NT2/D1 (cell line): Measurements from ENCODE around the gene MTHFSD.
A peak's percentile ranks its signal among the peaks of the same experiment; 100 is the strongest.

ENCODE experiments used
- DNase-seq: peaks from one replicate; pipeline ENCODE4 v3.0.0-alpha.2; 2011; ENCODE audit warnings: low read depth, low spot score
- H3K27me3 ChIP-seq: 2 replicates; pipeline ENCODE4 v1.6.0; 2011; ENCODE audit warnings: mild to moderate bottlenecking; ENCODE audit not compliant: insufficient read length, insufficient read depth
- H3K36me3 ChIP-seq: 2 replicates; pipeline ENCODE4 v1.6.1; 2011; ENCODE audit warnings: mild to moderate bottlenecking, low read length, mixed read lengths; ENCODE audit not compliant: insufficient read depth, insufficient read length
- H3K4me1 ChIP-seq: 2 replicates; pipeline ENCODE4 v1.5.1; 2011; ENCODE audit not compliant: insufficient read depth, insufficient read length
- H3K4me3 ChIP-seq: 2 replicates; pipeline ENCODE4 v1.5.1; 2011; ENCODE audit warnings: low read depth; ENCODE audit not compliant: insufficient read length
- H3K9ac ChIP-seq: 2 replicates; pipeline ENCODE4 v1.6.0; 2011; ENCODE audit warnings: low read depth; ENCODE audit not compliant: insufficient read length
- H3K9me3 ChIP-seq: 2 replicates; pipeline ENCODE4 v1.5.1; 2011; ENCODE audit warnings: mild to moderate bottlenecking, low read length; ENCODE audit not compliant: insufficient read depth
- SUZ12 ChIP-seq: IDR thresholded peaks from 2 replicates; pipeline ENCODE4 v1.6.1; 2011; ENCODE audit not compliant: insufficient read length, insufficient read depth; ENCODE audit errors: extremely low read depth
- YY1 ChIP-seq: IDR thresholded peaks from 2 replicates; pipeline ENCODE4 v1.6.1; 2011; ENCODE audit not compliant: insufficient read length, insufficient read depth
- ZNF274 ChIP-seq: IDR thresholded peaks from 2 replicates; pipeline ENCODE4 v1.6.1; 2011; ENCODE audit warnings: mild to moderate bottlenecking, low read depth, low read length

The MTHFSD gene

GRCh38 chr16:86498671-86499439 lies 56.2 kb downstream of the MTHFSD start:
- H3K4me3 ChIP-seq: peak overlapping the region; percentile 12
- DNase-seq: no peak
- TF ChIP-seq SUZ12 (peak; percentile 99), ZNF274 (no peak), YY1 (no peak)

GRCh38 chr16:86498155-86498670 lies 56.8 kb downstream of the MTHFSD start:
- peak overlapping the region; percentile 51 for H3K9ac ChIP-seq
- TF ChIP-seq YY1 (no peak), SUZ12 (peak; percentile 94), ZNF274 (no peak)
- H3K9me3 ChIP-seq: no peaks in the 10 kb centered on the region
- no peak for DNase-seq
- peak overlapping the region; percentile 12 for H3K4me3 ChIP-seq
- H3K27me3 ChIP-seq: peaks cover 98% of the 10 kb centered on the region
- H3K4me1 ChIP-seq: peaks cover 5% of the 10 kb centered on the region
- no peaks in the 10 kb centered on the region for H3K36me3 ChIP-seq

More at GRCh38 chr16:86498671-86499439, 56.2 kb downstream of the MTHFSD start:
- Histone ChIP-seq H3K36me3 (no peaks in the 10 kb centered on the region), H3K27me3 (peaks cover 98% of the 10 kb centered on the region), H3K4me1 (peaks cover 5% of the 10 kb centered on the region), H3K9me3 (no peaks in the 10 kb centered on the region), H3K9ac (peak overlapping the region; percentile 51)

DNA sequence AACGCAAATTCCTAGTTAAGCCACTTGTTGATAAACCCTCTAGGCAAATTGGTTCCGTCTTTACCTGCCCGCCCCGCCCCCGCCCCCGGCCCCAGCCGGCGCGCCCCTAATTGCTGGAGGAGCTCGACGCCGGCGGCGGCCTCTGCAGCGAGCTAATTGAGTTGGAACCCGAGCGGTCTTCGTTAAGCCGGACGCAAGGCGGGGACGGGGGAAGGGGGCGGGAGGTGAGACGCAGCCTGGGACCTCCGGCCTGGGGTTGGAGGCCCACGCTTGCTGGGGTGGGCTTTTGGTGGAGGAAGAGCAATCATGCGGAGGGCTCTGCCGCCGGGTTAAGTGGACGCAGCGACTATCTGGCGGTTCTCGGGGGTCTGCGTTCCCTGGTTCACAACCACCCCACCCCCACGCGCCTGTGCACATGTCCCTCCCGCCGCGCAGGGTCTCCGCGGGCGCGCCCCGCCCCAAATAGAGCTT lies 57.4 kb downstream of the MTHFSD start:
- no peak for DNase-seq
- TF ChIP-seq SUZ12: no peak
- no peak for TF ChIP-seq ZNF274
- TF ChIP-seq YY1: no peak
- no peak overlapping the region for H3K4me3 ChIP-seq
- H3K27me3 ChIP-seq: peaks cover 98% of the 10 kb centered on the region
- no peaks in the 10 kb centered on the region for H3K9me3 ChIP-seq
- H3K4me1 ChIP-seq: peaks cover 5% of the 10 kb centered on the region
- H3K36me3 ChIP-seq: no peaks in the 10 kb centered on the region
- no peak overlapping the region for H3K9ac ChIP-seq

GRCh38 chr16:86496929-86497461 lies 58.0 kb downstream of the MTHFSD start:
- H3K4me3 ChIP-seq: peak overlapping the region; percentile 22
- H3K9ac ChIP-seq: no peak overlapping the region
- TF ChIP-seq SUZ12: peak; percentile 91
- no peak for TF ChIP-seq YY1
- H3K27me3 ChIP-seq: peaks cover 98% of the 10 kb centered on the region
- no peak for DNase-seq
- peaks cover 5% of the 10 kb centered on the region for H3K4me1 ChIP-seq
- H3K9me3 ChIP-seq: no peaks in the 10 kb centered on the region
- H3K36me3 ChIP-seq: no peaks in the 10 kb centered on the region

- TF ChIP-seq YY1 (no peak), SUZ12 (peak; percentile 62)
- Histone ChIP-seq H3K4me3 (no peak overlapping the region), H3K27me3 (peaks cover 98% of the 10 kb centered on the region), H3K4me1 (peaks cover 5% of the 10 kb centered on the region), H3K36me3 (no peaks in the 10 kb centered on the region), H3K9ac (no peak overlapping the region), H3K9me3 (no peaks in the 10 kb centered on the region)
- no peak for DNase-seq
These were observed 58.6 kb downstream of the MTHFSD start for GRCh38 chr16:86496262-86496928.

DNA sequence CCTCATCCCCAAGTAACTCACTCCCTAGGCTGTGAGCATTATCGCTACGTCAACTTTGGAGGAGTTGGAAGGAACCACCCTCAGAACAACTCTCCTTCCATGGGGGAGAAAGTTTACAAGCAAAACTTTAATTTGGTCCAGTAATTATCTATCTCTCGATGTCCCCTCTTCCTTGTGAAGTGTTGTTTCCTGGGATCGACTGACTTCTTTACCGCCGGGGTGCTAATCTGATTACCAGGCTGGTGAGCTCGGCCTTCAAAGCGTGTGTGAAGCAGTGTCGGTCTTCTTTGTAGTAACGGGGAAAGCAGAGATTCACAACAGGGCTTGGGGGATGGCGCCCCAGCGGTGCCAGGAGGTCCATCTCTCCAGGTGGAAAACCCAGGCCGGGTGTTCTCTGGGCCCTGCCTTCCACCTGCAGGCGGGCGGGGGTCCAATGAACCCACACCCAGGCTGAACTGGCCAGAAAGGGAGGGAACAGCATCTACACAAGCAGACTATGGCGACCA lies 59.2 kb downstream of the MTHFSD start:
- Histone ChIP-seq H3K9ac (no peak overlapping the region), H3K9me3 (no peaks in the 10 kb centered on the region), H3K4me3 (no peak overlapping the region), H3K27me3 (peaks cover 98% of the 10 kb centered on the region), H3K4me1 (peaks cover 2% of the 10 kb centered on the region), H3K36me3 (no peaks in the 10 kb centered on the region)
- TF ChIP-seq YY1 (no peak), SUZ12 (no peak), ZNF274 (no peak)
- DNase-seq: no peak

DNA sequence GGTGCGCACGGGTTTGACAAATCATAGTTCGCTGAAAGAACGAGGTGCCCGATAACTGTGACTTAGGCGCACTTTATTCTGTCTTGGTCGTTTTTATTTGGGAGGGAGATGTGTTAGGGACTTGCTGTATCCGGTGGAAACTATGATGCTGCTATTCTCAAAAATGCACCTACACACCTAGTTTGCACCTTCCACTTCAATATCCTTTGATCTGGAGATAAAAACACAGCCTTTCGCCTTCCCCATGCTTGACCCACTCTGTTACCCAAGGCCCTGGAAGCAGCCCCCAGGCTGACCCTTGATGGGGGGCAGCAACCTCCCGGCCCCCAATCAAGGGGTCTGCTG lies 59.7 kb downstream of the MTHFSD start:
- Histone ChIP-seq H3K27me3 (peaks cover 98% of the 10 kb centered on the region), H3K36me3 (no peaks in the 10 kb centered on the region), H3K9ac (no peak overlapping the region), H3K4me3 (no peak overlapping the region), H3K9me3 (no peaks in the 10 kb centered on the region), H3K4me1 (peaks cover 2% of the 10 kb centered on the region)
- no peak for TF ChIP-seq SUZ12
- no peak for TF ChIP-seq ZNF274
- no peak for TF ChIP-seq YY1
- DNase-seq: no peak
